Mucosa of descending colon (tissue), 3 donors: Measurements from ENCODE around the gene EFTUD2. TPM values are rescaled to one million over a fixed set of nuclear protein-coding genes. Genes with fewer than 3 reads are reported as not detected.

Experiments
- ATAC-seq: fragments of 200-7000 bp; cut with Tn5 transposase; one replicate; pipeline ENCODE4 v1.9.1; 2020; ENCODE audit warnings: mild to moderate bottlenecking, moderate library complexity
- DNase-seq, 3 donors: peaks; one replicate each; pipeline ENCODE4 v3.0.0-alpha.2; 2020
- H3K36me3 ChIP-seq: fragments of 200-600 bp; one replicate; pipeline ENCODE4 v1.8.0; 2021; ENCODE audit warnings: low read depth, mild to moderate bottlenecking
- H3K4me1 ChIP-seq: fragments of 200-600 bp; one replicate; pipeline ENCODE4 v1.8.0; 2021; ENCODE audit warnings: low read depth, mild to moderate bottlenecking
- H3K4me3 ChIP-seq: fragments of 200-600 bp; one replicate; pipeline ENCODE4 v1.8.0; 2021; ENCODE audit warnings: mild to moderate bottlenecking
- H3K9me3 ChIP-seq: fragments of 200-600 bp; one replicate; pipeline ENCODE4 v1.8.0; 2021; ENCODE audit warnings: mild to moderate bottlenecking
- CTCF ChIP-seq: fragments of 200-600 bp; IDR thresholded peaks from one replicate; pipeline ENCODE4 v1.8.0; 2022; ENCODE audit warnings: antibody characterized with exemption, mild to moderate bottlenecking
- intact Hi-C, 2 donors: fragments of 100-400 bp; cut with DNase I in 1 of 2; cut with micrococcal nuclease in 1 of 2; formaldehyde crosslinking; loops; one replicate each; pipeline versions ENCODE4 v1.11.0 to v1.11.1; 2022; cut with DNase I, micrococcal nuclease
- total RNA-seq, 3 donors: library from RNA; stranded (reverse); fragmentation: NEBNext Ultra II Directional in 2 of 3; extraction: Animal tissue kit (Norgen Biotek cat#: 25700) in 2 of 3; gene quantifications; one replicate each; pipeline versions ENCODE4 v1.2.1 to v1.2.4, GENCODE V29; 2021 to 2023
- donor health status: DM: no; HTN: no; CAD: no; lungs with moderate emphysema.
- donor health status: DM: no; HTN: no; CAD: no.
- donor health status: DM: no; HTN: yes; CAD: no.

Gene EFTUD2
- total RNA-seq, 3 donors from 2014 or later = 66.3 to 88.1 (median 82.0) TPM

- intact Hi-C loops = no loop called here
These were observed 13.7 kb upstream of the EFTUD2 start for GRCh38 chr17:44912763-44913544.

GRCh38 chr17:44911133-44912001 lies 12.1 kb upstream of the EFTUD2 start:
- TF ChIP-seq CTCF = peak; percentile 39
- ATAC-seq (peak; percentile 81), DNase-seq (peak in 2 of 3 donors; percentile 75 to 76)
- peaks cover 6% of the 10 kb centered on the region for H3K4me1 ChIP-seq
- no peaks in the 10 kb centered on the region for H3K36me3 ChIP-seq
- no peaks in the 10 kb centered on the region for H3K9me3 ChIP-seq
- no peak overlapping the region for H3K4me3 ChIP-seq
- intact Hi-C loops = no loop called here

More at GRCh38 chr17:44912763-44913544, 13.7 kb upstream of the EFTUD2 start:
- DNase-seq (peak in 1 of 3 donors; percentile 21), ATAC-seq (no peak)
- Histone ChIP-seq H3K4me1 (peaks cover 6% of the 10 kb centered on the region), H3K9me3 (no peaks in the 10 kb centered on the region), H3K36me3 (no peaks in the 10 kb centered on the region), H3K4me3 (no peak overlapping the region)
- no peak for TF ChIP-seq CTCF

- DNase-seq (no peak), ATAC-seq (no peak)
- peaks cover 13% of the 10 kb centered on the region for H3K4me1 ChIP-seq
- H3K9me3 ChIP-seq = no peaks in the 10 kb centered on the region
- intact Hi-C loops = no loop called here
- no peak overlapping the region for H3K4me3 ChIP-seq
- no peak for TF ChIP-seq CTCF
- H3K36me3 ChIP-seq = no peaks in the 10 kb centered on the region
These were observed 11.2 kb upstream of the EFTUD2 start for GRCh38 chr17:44910231-44911106.

- no peaks in the 10 kb centered on the region for H3K36me3 ChIP-seq
- peaks cover 13% of the 10 kb centered on the region for H3K4me1 ChIP-seq
- intact Hi-C loops = no loop called here
- TF ChIP-seq CTCF = no peak
- ATAC-seq = no peak
- no peak overlapping the region for H3K4me3 ChIP-seq
- no peaks in the 10 kb centered on the region for H3K9me3 ChIP-seq
- no peak for DNase-seq
These were observed 10.5 kb upstream of the EFTUD2 start for GRCh38 chr17:44909681-44910144.

GRCh38 chr17:44908761-44909326 lies 9.6 kb upstream of the EFTUD2 start:
- DNase-seq (no peak), ATAC-seq (no peak)
- Histone ChIP-seq H3K4me3 (no peak overlapping the region), H3K4me1 (peaks cover 13% of the 10 kb centered on the region), H3K36me3 (no peaks in the 10 kb centered on the region), H3K9me3 (no peaks in the 10 kb centered on the region)
- TF ChIP-seq CTCF = no peak
- intact Hi-C loops = no loop called here
